Measurements from ENCODE around the gene ASPM.
"Not testable (repeated sequence)": the region's sequence is repeated elsewhere in the genome, so short reads cannot be mapped to it uniquely, and the experiment has no call there.

DNA sequence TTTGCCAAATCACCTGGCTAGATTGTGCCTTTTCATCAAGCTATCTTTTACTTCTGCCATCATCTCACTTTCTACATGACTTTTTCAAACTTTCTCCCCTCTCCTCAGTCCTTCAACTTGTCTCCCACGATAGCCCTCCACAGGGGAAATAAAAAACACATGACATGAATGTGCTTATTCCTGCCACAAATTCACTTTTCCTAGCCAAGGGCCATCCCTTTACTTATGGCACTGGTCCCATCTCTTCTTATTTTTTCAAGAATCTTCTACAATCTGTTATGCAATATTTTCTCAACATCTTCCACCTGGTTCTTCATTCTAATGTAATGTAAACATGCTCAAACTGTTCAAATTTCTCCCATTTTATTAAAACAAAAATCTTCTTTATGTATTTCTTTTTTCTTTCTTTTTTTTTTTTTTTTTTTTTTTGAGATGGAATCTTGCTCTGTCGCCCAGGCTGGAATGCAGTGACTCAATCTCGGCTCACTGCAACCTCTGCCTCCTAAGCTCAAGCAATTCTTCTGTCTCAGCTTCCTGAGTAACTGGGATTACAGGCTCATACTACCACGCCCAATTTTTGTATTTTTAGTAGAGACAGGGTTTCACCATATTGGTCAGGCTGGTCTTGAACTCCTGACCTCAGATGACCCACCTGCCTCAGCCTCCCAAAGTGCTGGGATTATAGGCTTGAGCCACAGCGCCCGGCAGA, 111.7 kb downstream of the ASPM start:
- TF ChIP-seq, protein P1, sequence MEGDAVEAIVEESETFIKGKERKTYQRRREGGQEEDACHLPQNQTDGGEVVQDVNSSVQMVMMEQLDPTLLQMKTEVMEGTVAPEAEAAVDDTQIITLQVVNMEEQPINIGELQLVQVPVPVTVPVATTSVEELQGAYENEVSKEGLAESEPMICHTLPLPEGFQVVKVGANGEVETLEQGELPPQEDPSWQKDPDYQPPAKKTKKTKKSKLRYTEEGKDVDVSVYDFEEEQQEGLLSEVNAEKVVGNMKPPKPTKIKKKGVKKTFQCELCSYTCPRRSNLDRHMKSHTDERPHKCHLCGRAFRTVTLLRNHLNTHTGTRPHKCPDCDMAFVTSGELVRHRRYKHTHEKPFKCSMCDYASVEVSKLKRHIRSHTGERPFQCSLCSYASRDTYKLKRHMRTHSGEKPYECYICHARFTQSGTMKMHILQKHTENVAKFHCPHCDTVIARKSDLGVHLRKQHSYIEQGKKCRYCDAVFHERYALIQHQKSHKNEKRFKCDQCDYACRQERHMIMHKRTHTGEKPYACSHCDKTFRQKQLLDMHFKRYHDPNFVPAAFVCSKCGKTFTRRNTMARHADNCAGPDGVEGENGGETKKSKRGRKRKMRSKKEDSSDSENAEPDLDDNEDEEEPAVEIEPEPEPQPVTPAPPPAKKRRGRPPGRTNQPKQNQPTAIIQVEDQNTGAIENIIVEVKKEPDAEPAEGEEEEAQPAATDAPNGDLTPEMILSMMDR (IDR thresholded peaks at IDR 0.05): not testable (repeated sequence)
- not testable (repeated sequence) for TF ChIP-seq POLR2A (IDR thresholded peaks at IDR 0.05)
